Endothelial cell of umbilical vein (primary cell): Measurements from ENCODE around the gene CACNA1A. TPM values are rescaled to one million over a fixed set of nuclear protein-coding genes. Genes with fewer than 3 reads are reported as not detected.

Experiments
- BruUV-seq: library from RNA; stranded (reverse); fragments of 400-500 nt; replicated peaks from 2 replicates; lab custom pipeline; 2021; lab: Mats Ljungman, UMichigan
- CTCF ChIA-PET: fragments of 300-600, 350-600 bp; sonication (Branson Sonifier 250); formaldehyde crosslinking; loops from one replicate; lab custom pipeline; 2021; ENCODE audit warnings: antibody characterized with exemption, inconsistent platforms; lab: Charles Lee
- POLR2A ChIA-PET: fragments of 300-600, 350-600 bp; sonication (Branson Sonifier 250); formaldehyde crosslinking; loops from one replicate; lab custom pipeline; 2021; ENCODE audit warnings: antibody characterized with exemption, inconsistent platforms; lab: Charles Lee
- DNase-seq: peaks from one replicate; pipeline ENCODE4 v3.0.0-alpha.2; 2011; ENCODE audit warnings: low read depth, low spot score
- FAIRE-seq: peaks from 2 replicates; lab custom pipeline; 2011; peaks lifted over from hg19 to GRCh38; lab: Jason Lieb, UNC
- H2AFZ ChIP-seq: 2 replicates; pipeline ENCODE4 v1.6.0; 2012; ENCODE audit warnings: low read depth, low read length, control low read depth, inconsistent platforms
- H3K27ac ChIP-seq: 2 replicates; pipeline ENCODE4 v1.5.1; 2011; ENCODE audit warnings: low read depth, mild to moderate bottlenecking, control low read depth, low read length, moderate library complexity; ENCODE audit not compliant: insufficient read depth
- H3K27me3 ChIP-seq, 2 experiments: 2 replicates each; pipeline versions ENCODE4 v1.6.0 to v1.6.1; 2011; ENCODE audit warnings: low read length in 2 of 2, mixed read lengths in 1 of 2; ENCODE audit not compliant: control insufficient read depth in 2 of 2, insufficient read depth in 2 of 2
- H3K36me3 ChIP-seq, 2 experiments: 2 replicates in 1 of 2; 3 replicates in 1 of 2; pipeline ENCODE4 v1.5.1; 2011; ENCODE audit warnings: low read length in 2 of 2, mild to moderate bottlenecking in 1 of 2, moderate library complexity in 1 of 2; ENCODE audit not compliant: control insufficient read depth in 2 of 2, insufficient read depth in 2 of 2; ENCODE audit errors: extremely low read depth in 1 of 2
- H3K4me1 ChIP-seq: 3 replicates; pipeline ENCODE4 v1.5.1; 2011; ENCODE audit warnings: mild to moderate bottlenecking, low read length; ENCODE audit not compliant: control insufficient read depth, insufficient read depth; ENCODE audit errors: extremely low read depth
- H3K4me2 ChIP-seq: 2 replicates; pipeline ENCODE4 v1.6.1; 2011; ENCODE audit warnings: low read length, control low read depth, mixed read lengths; ENCODE audit not compliant: insufficient read depth
- H3K4me3 ChIP-seq, 3 experiments: fragments of 200-600 bp in 1 of 3; sonication (generic), shearing (Covaris generic) in 1 of 3; replicated peaks in 1 of 3; 2 replicates each; pipeline ENCODE4 v1.5.1; 2011 to 2016; ENCODE audit warnings: control low read depth in 3 of 3, low read length in 3 of 3, mild to moderate bottlenecking in 2 of 3, inconsistent platforms in 1 of 3, low read depth in 1 of 3, moderate library complexity in 1 of 3; ENCODE audit not compliant: insufficient read depth in 1 of 3
- H3K79me2 ChIP-seq: 2 replicates; pipeline ENCODE4 v1.6.0; 2012; ENCODE audit warnings: low read length, inconsistent platforms; ENCODE audit not compliant: control insufficient read depth, insufficient read depth
- H3K9ac ChIP-seq: replicated peaks from 2 replicates; pipeline ENCODE3; 2011; ENCODE audit warnings: low read length, control low read depth; ENCODE audit not compliant: insufficient read depth; ENCODE audit errors: extremely low read depth
- H3K9me1 ChIP-seq: replicated peaks from 3 replicates; pipeline ENCODE4 v1.6.0; 2011; ENCODE audit warnings: mild to moderate bottlenecking, low read length; ENCODE audit not compliant: control insufficient read depth, insufficient read depth; ENCODE audit errors: extremely low read depth
- H3K9me3 ChIP-seq: replicated peaks from 2 replicates; pipeline ENCODE4 v1.5.1; 2012; ENCODE audit warnings: low read length, inconsistent platforms; ENCODE audit not compliant: control insufficient read depth, insufficient read depth
- H4K20me1 ChIP-seq: replicated peaks from 2 replicates; pipeline ENCODE3; 2011; ENCODE audit warnings: mild to moderate bottlenecking, low read length; ENCODE audit not compliant: control insufficient read depth, insufficient read depth; ENCODE audit errors: extremely low read depth
- CTCF ChIP-seq, 2 donors: IDR thresholded peaks; 1 replicate in 1 of 2; 2 replicates in 1 of 2; pipeline ENCODE4 v1.5.1; 2011; ENCODE audit warnings: low read length in 2 of 2, mild to moderate bottlenecking in 2 of 2, moderate library complexity in 2 of 2, control low read depth in 1 of 2, inconsistent platforms in 1 of 2, low read depth in 1 of 2; ENCODE audit not compliant: insufficient read depth in 1 of 2; ENCODE audit errors: extremely low read depth in 1 of 2
- EZH2 ChIP-seq: IDR thresholded peaks from 2 replicates; pipeline ENCODE4 v1.6.1; 2012; ENCODE audit warnings: borderline replicate concordance, low read depth, mild to moderate bottlenecking, moderate library complexity, low read length, inconsistent platforms; ENCODE audit not compliant: severe bottlenecking
- FOS ChIP-seq: IDR thresholded peaks from 2 replicates; pipeline ENCODE4 v1.6.1; 2011; ENCODE audit warnings: mild to moderate bottlenecking, low read length, moderate library complexity, borderline replicate concordance; ENCODE audit not compliant: insufficient read depth
- GATA2 ChIP-seq: IDR thresholded peaks from 2 replicates; pipeline ENCODE4 v1.7.0; 2011; ENCODE audit warnings: low read depth, mild to moderate bottlenecking, moderate library complexity, mixed read lengths, low read length; ENCODE audit not compliant: insufficient read length, insufficient read depth
- JUN ChIP-seq: IDR thresholded peaks from 2 replicates; pipeline ENCODE4 v1.6.1; 2011; ENCODE audit warnings: borderline replicate concordance, low read depth; ENCODE audit not compliant: insufficient read length, insufficient read depth
- MAX ChIP-seq: IDR thresholded peaks from 2 replicates; pipeline ENCODE4 v1.6.1; 2011; ENCODE audit not compliant: insufficient read depth, insufficient read length
- MYC ChIP-seq: IDR thresholded peaks from one replicate; pipeline ENCODE4 v1.6.1; 2011; ENCODE audit warnings: mild to moderate bottlenecking, low read depth, low read length
- POLR2A ChIP-seq: IDR thresholded peaks from 2 replicates; pipeline ENCODE4 v1.6.1; 2012; ENCODE audit warnings: low read depth, mild to moderate bottlenecking, control low read depth, low read length
- POLR2AphosphoS5 ChIP-seq: IDR thresholded peaks from 2 replicates; pipeline ENCODE4 v1.6.1; 2012; ENCODE audit warnings: low read depth, mild to moderate bottlenecking, control low read depth, low read length, moderate library complexity; ENCODE audit not compliant: insufficient read depth
- dilution Hi-C: fragments of 300-500 bp; cut with MboI; formaldehyde crosslinking; loops from one replicate; pipeline ENCODE4 v1.15.0; 2019; ENCODE audit warnings: low sequenced_read_pairs; ENCODE audit not compliant: extremely low pct_ligation_motif_present
- intact Hi-C: fragments of 100-400 bp; cut with micrococcal nuclease; formaldehyde crosslinking; loops from one replicate; pipeline ENCODE4 v1.10.0; 2022
- polyA plus RNA-seq, 4 experiments: library from polyadenylated mRNA; depleted of rRNA in 3 of 4; stranded (reverse) in 3 of 4; unstranded in 1 of 4; fragments of >200 nt; gene quantifications; 2 replicates each; pipeline versions ENCODE4 v1.2.1 to v1.2.3, GENCODE V29; 2011 to 2012; ENCODE audit warnings: missing spikeins in 1 of 4
- total RNA-seq: library from RNA; stranded (reverse); gene quantifications from 2 replicates; pipeline ENCODE4 v1.2.3, GENCODE V29; 2021

The CACNA1A gene
- total and polyA plus RNA-seq, 2 donors (not counting 3 experiments of a cell fraction or from before 2014, with no cell fraction given): 0.17 to 0.38 TPM

- CTCF ChIA-PET: interaction anchor here (2.0 kb wide), 1 partner anchor 58 kb away, joined by 9 read pairs; no protein-coding TSS in a partner anchor
- H2AFZ ChIP-seq: no peak overlapping the region
- H3K27me3 ChIP-seq: no peaks in the 10 kb centered on the region
- H3K9me1 ChIP-seq: no peaks in the 10 kb centered on the region
- BruUV-seq: no TSS peak
- dilution Hi-C loops: no loop called here
- DNase-seq (no peak), FAIRE-seq (no peak)
- H4K20me1 ChIP-seq: no peaks in the 10 kb centered on the region
- H3K4me3 ChIP-seq: no peak overlapping the region
- H3K27ac ChIP-seq: no peak overlapping the region
- no peaks in the 10 kb centered on the region for H3K4me1 ChIP-seq
- TF ChIP-seq MAX (no peak), POLR2AphosphoS5 (no peak), GATA2 (no peak), CTCF (IDR thresholded peaks at IDR 0.05; ENCODE audit: extremely low read depth in 1 of 2, insufficient read depth in 1 of 2, low read depth in 1 of 2, low read length in 2 of 2) (no peak), JUN (no peak), EZH2 (no peak), MYC (no peak), POLR2A (no peak), FOS (no peak)
- intact Hi-C loops: no loop called here
- H3K36me3 ChIP-seq: no peaks in the 10 kb centered on the region
- H3K4me2 ChIP-seq: no peak overlapping the region
- POLR2A ChIA-PET: no interaction called here
- H3K9me3 ChIP-seq: no peaks in the 10 kb centered on the region
- H3K9ac ChIP-seq: no peak overlapping the region
- H3K79me2 ChIP-seq: no peaks in the 10 kb centered on the region
Observed at GRCh38 chr19:13370948-13371347, 135.3 kb downstream of the CACNA1A start.
